Lower leg skin (tissue), 4 donors: Measurements from ENCODE around the gene WFDC9. TPM values are rescaled to one million over a fixed set of nuclear protein-coding genes. Genes with fewer than 3 reads are reported as not detected.

Experiments used
- DNase-seq, 2 donors: peaks; one replicate each; pipeline ENCODE4 v3.0.0-alpha.2; 2019; ENCODE audit warnings: low spot score in 2 of 2
- H3K4me3 ChIP-seq: fragments of 200-600 bp; sonication (generic); 2 replicates; pipeline ENCODE4 v1.5.1; 2017; ENCODE audit warnings: mild to moderate bottlenecking, low read depth; ENCODE audit not compliant: poor library complexity, severe bottlenecking
- POLR2A ChIP-seq, 2 donors: fragments of 450-650 bp; IDR thresholded peaks; one replicate each; pipeline ENCODE4 v1.6.1; 2016 to 2017; ENCODE audit warnings: antibody characterized with exemption in 2 of 2, mild to moderate bottlenecking in 1 of 2, moderate library complexity in 1 of 2
- WGBS, 2 donors: methylation state at CpG; one replicate each; pipeline ENCODE4 v1.1.5; 2018; 5-methylcytosine and 5-hydroxymethylcytosine counted together
- intact Hi-C: fragments of 100-400 bp; cut with DNase I; formaldehyde crosslinking; loops from one replicate; pipeline ENCODE4 v1.15.0; 2023; ENCODE audit warnings: low total_unique reads
- total RNA-seq, 4 donors: library from RNA; depleted of rRNA; stranded (reverse); fragments of >200 nt; gene quantifications; one replicate each; pipeline ENCODE4 v1.1.0, GENCODE V29; 2016
- TF ChIP-seq, protein P1 (sequence below), 3 donors: fragments of 450-650 bp; IDR thresholded peaks; one replicate each; pipeline ENCODE4 v1.5.1; 2016; ENCODE audit warnings: antibody characterized with exemption in 3 of 3, mild to moderate bottlenecking in 3 of 3, moderate library complexity in 2 of 3

WFDC9 gene
- total RNA-seq, 4 donors from 2014 or later = not detected

DNA sequence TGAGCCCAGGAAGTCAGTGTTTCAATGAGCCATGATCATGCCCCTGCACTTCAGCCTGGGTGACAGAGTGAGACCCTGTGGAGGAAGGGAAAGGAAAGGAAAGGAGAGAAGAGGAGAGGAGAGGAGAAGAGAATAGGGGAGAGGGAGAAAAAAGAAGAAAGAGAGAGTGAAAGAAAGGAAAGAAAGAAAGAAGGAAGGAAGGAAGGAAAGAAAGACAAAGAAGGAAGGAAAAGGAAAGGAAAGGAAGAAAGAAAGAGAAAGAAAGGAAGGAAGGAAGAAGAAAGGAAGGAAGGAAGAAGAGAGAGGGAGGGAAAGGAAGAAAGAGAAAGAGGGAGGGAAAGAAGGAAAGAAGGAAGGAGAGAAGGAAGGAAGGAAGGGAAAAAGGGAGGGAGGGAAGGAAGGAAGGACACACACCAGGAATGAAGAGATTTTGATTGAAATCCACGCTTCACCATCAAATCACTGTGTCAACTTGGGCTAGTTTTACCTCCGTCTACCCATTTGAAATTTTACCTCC is 66.3 kb downstream of the WFDC9 start:
- TF ChIP-seq, protein P1, sequence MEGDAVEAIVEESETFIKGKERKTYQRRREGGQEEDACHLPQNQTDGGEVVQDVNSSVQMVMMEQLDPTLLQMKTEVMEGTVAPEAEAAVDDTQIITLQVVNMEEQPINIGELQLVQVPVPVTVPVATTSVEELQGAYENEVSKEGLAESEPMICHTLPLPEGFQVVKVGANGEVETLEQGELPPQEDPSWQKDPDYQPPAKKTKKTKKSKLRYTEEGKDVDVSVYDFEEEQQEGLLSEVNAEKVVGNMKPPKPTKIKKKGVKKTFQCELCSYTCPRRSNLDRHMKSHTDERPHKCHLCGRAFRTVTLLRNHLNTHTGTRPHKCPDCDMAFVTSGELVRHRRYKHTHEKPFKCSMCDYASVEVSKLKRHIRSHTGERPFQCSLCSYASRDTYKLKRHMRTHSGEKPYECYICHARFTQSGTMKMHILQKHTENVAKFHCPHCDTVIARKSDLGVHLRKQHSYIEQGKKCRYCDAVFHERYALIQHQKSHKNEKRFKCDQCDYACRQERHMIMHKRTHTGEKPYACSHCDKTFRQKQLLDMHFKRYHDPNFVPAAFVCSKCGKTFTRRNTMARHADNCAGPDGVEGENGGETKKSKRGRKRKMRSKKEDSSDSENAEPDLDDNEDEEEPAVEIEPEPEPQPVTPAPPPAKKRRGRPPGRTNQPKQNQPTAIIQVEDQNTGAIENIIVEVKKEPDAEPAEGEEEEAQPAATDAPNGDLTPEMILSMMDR (IDR thresholded peaks at IDR 0.05) = no peak
- no peak for TF ChIP-seq POLR2A (IDR thresholded peaks at IDR 0.05)
- 82 to 91% methylated on average over 2 of the region's 2 CpGs for WGBS, 2 donors
- no peak for DNase-seq
- intact Hi-C loops = no loop called here
- no peak overlapping the region for H3K4me3 ChIP-seq

Other genes with a start within 250 kb of the WFDC9 start
- 100 to 1,000 TPM in 1 of 4 donors, 10 to 100 TPM in 3; 53.2 to 115 (median 72.5) TPM for gene DBNDD2, start 223.0 kb downstream of the WFDC9 start, total RNA-seq
- gene PIGT, start 215.1 kb downstream of the WFDC9 start, total RNA-seq = 10 to 100 TPM; 33.6 to 64.5 (median 45.6) TPM
- gene WFDC2, start 161.5 kb downstream of the WFDC9 start, total RNA-seq = 10 to 100 TPM; 11.3 to 24.7 (median 14.5) TPM
- gene SPINT3, start 115.7 kb downstream of the WFDC9 start, total RNA-seq = not detected
- 1 to 10 TPM in 1 of 4 donors, not detected in 3; 1.6 TPM for gene WFDC6, start 91.8 kb downstream of the WFDC9 start, total RNA-seq
- not detected for gene EPPIN, start 83.9 kb downstream of the WFDC9 start, total RNA-seq
- not detected for gene WFDC8, start 52.0 kb downstream of the WFDC9 start, total RNA-seq
- gene WFDC10A, start 1.5 kb downstream of the WFDC9 start, total RNA-seq = not detected
- not detected for gene WFDC11, start 39.0 kb upstream of the WFDC9 start, total RNA-seq
- gene WFDC13, start 70.8 kb upstream of the WFDC9 start, total RNA-seq = not detected
- gene WFDC10B, start 73.7 kb upstream of the WFDC9 start, total RNA-seq = 1 to 10 TPM in 1 of 4 donors, under 1 TPM in 1, not detected in 2; 0.54 to 1.9 TPM
- gene SPINT4, start 91.1 kb upstream of the WFDC9 start, total RNA-seq = not detected
- gene WFDC3, start 160.6 kb upstream of the WFDC9 start, total RNA-seq = 10 to 100 TPM in 3 of 4 donors, 1 to 10 TPM in 1; 8.4 to 37.2 (median 21.1) TPM
- gene DNTTIP1, start 160.7 kb upstream of the WFDC9 start, total RNA-seq = 10 to 100 TPM; 24.5 to 62.9 (median 43.5) TPM
- gene UBE2C, start 181.4 kb upstream of the WFDC9 start, total RNA-seq = 10 to 100 TPM in 2 of 4 donors, 1 to 10 TPM in 2; 1.1 to 24.1 (median 10.2) TPM
- 10 to 100 TPM in 1 of 4 donors, 1 to 10 TPM in 2, not detected in 1; 1.4 to 10.7 (median 2.6) TPM for gene TNNC2, start 196.0 kb upstream of the WFDC9 start, total RNA-seq
- gene SNX21, start 202.5 kb upstream of the WFDC9 start, total RNA-seq = 100 to 1,000 TPM; 159 to 236 (median 203) TPM
- 10 to 100 TPM; 57.6 to 84.9 (median 61.4) TPM for gene ACOT8, start 226.1 kb upstream of the WFDC9 start, total RNA-seq
- 1 to 10 TPM; 3.7 to 4.6 (median 4.0) TPM for gene ZSWIM3, start 226.3 kb upstream of the WFDC9 start, total RNA-seq
- gene ZSWIM1, start 249.9 kb upstream of the WFDC9 start, total RNA-seq = 10 to 100 TPM; 10.0 to 16.6 (median 13.5) TPM